Endothelial cell of umbilical vein (primary cell): Measurements from ENCODE around the gene TSKU. TPM values are rescaled to one million over a fixed set of nuclear protein-coding genes. Genes with fewer than 3 reads are reported as not detected.

ENCODE experiments used
- BruUV-seq: library from RNA; stranded (reverse); fragments of 400-500 nt; replicated peaks from 2 replicates; lab custom pipeline; 2021; lab: Mats Ljungman, UMichigan
- CTCF ChIA-PET: fragments of 300-600, 350-600 bp; sonication (Branson Sonifier 250); formaldehyde crosslinking; loops from one replicate; lab custom pipeline; 2021; ENCODE audit warnings: antibody characterized with exemption, inconsistent platforms; lab: Charles Lee
- POLR2A ChIA-PET: fragments of 300-600, 350-600 bp; sonication (Branson Sonifier 250); formaldehyde crosslinking; loops from one replicate; lab custom pipeline; 2021; ENCODE audit warnings: antibody characterized with exemption, inconsistent platforms; lab: Charles Lee
- DNase-seq: peaks from one replicate; pipeline ENCODE4 v3.0.0-alpha.2; 2011; ENCODE audit warnings: low read depth, low spot score
- FAIRE-seq: peaks from 2 replicates; lab custom pipeline; 2011; peaks lifted over from hg19 to GRCh38; lab: Jason Lieb, UNC
- H2AFZ ChIP-seq: 2 replicates; pipeline ENCODE4 v1.6.0; 2012; ENCODE audit warnings: low read depth, low read length, control low read depth, inconsistent platforms
- H3K27ac ChIP-seq: 2 replicates; pipeline ENCODE4 v1.5.1; 2011; ENCODE audit warnings: low read depth, mild to moderate bottlenecking, control low read depth, low read length, moderate library complexity; ENCODE audit not compliant: insufficient read depth
- H3K27me3 ChIP-seq, 2 experiments: 2 replicates each; pipeline versions ENCODE4 v1.6.0 to v1.6.1; 2011; ENCODE audit warnings: low read length in 2 of 2, mixed read lengths in 1 of 2; ENCODE audit not compliant: control insufficient read depth in 2 of 2, insufficient read depth in 2 of 2
- H3K36me3 ChIP-seq, 2 experiments: 2 replicates in 1 of 2; 3 replicates in 1 of 2; pipeline ENCODE4 v1.5.1; 2011; ENCODE audit warnings: low read length in 2 of 2, mild to moderate bottlenecking in 1 of 2, moderate library complexity in 1 of 2; ENCODE audit not compliant: control insufficient read depth in 2 of 2, insufficient read depth in 2 of 2; ENCODE audit errors: extremely low read depth in 1 of 2
- H3K4me1 ChIP-seq: 3 replicates; pipeline ENCODE4 v1.5.1; 2011; ENCODE audit warnings: mild to moderate bottlenecking, low read length; ENCODE audit not compliant: control insufficient read depth, insufficient read depth; ENCODE audit errors: extremely low read depth
- H3K4me2 ChIP-seq: 2 replicates; pipeline ENCODE4 v1.6.1; 2011; ENCODE audit warnings: low read length, control low read depth, mixed read lengths; ENCODE audit not compliant: insufficient read depth
- H3K4me3 ChIP-seq, 3 experiments: fragments of 200-600 bp in 1 of 3; sonication (generic), shearing (Covaris generic) in 1 of 3; replicated peaks in 1 of 3; 2 replicates each; pipeline ENCODE4 v1.5.1; 2011 to 2016; ENCODE audit warnings: control low read depth in 3 of 3, low read length in 3 of 3, mild to moderate bottlenecking in 2 of 3, inconsistent platforms in 1 of 3, low read depth in 1 of 3, moderate library complexity in 1 of 3; ENCODE audit not compliant: insufficient read depth in 1 of 3
- H3K79me2 ChIP-seq: 2 replicates; pipeline ENCODE4 v1.6.0; 2012; ENCODE audit warnings: low read length, inconsistent platforms; ENCODE audit not compliant: control insufficient read depth, insufficient read depth
- H3K9ac ChIP-seq: replicated peaks from 2 replicates; pipeline ENCODE3; 2011; ENCODE audit warnings: low read length, control low read depth; ENCODE audit not compliant: insufficient read depth; ENCODE audit errors: extremely low read depth
- H3K9me1 ChIP-seq: replicated peaks from 3 replicates; pipeline ENCODE4 v1.6.0; 2011; ENCODE audit warnings: mild to moderate bottlenecking, low read length; ENCODE audit not compliant: control insufficient read depth, insufficient read depth; ENCODE audit errors: extremely low read depth
- H3K9me3 ChIP-seq: replicated peaks from 2 replicates; pipeline ENCODE4 v1.5.1; 2012; ENCODE audit warnings: low read length, inconsistent platforms; ENCODE audit not compliant: control insufficient read depth, insufficient read depth
- H4K20me1 ChIP-seq: replicated peaks from 2 replicates; pipeline ENCODE3; 2011; ENCODE audit warnings: mild to moderate bottlenecking, low read length; ENCODE audit not compliant: control insufficient read depth, insufficient read depth; ENCODE audit errors: extremely low read depth
- FOS ChIP-seq: IDR thresholded peaks from 2 replicates; pipeline ENCODE4 v1.6.1; 2011; ENCODE audit warnings: mild to moderate bottlenecking, low read length, moderate library complexity, borderline replicate concordance; ENCODE audit not compliant: insufficient read depth
- GATA2 ChIP-seq: IDR thresholded peaks from 2 replicates; pipeline ENCODE4 v1.7.0; 2011; ENCODE audit warnings: low read depth, mild to moderate bottlenecking, moderate library complexity, mixed read lengths, low read length; ENCODE audit not compliant: insufficient read length, insufficient read depth
- MAX ChIP-seq: IDR thresholded peaks from 2 replicates; pipeline ENCODE4 v1.6.1; 2011; ENCODE audit not compliant: insufficient read depth, insufficient read length
- MYC ChIP-seq: IDR thresholded peaks from one replicate; pipeline ENCODE4 v1.6.1; 2011; ENCODE audit warnings: mild to moderate bottlenecking, low read depth, low read length
- POLR2A ChIP-seq: IDR thresholded peaks from 2 replicates; pipeline ENCODE4 v1.6.1; 2012; ENCODE audit warnings: low read depth, mild to moderate bottlenecking, control low read depth, low read length
- POLR2AphosphoS5 ChIP-seq: IDR thresholded peaks from 2 replicates; pipeline ENCODE4 v1.6.1; 2012; ENCODE audit warnings: low read depth, mild to moderate bottlenecking, control low read depth, low read length, moderate library complexity; ENCODE audit not compliant: insufficient read depth
- dilution Hi-C: fragments of 300-500 bp; cut with MboI; formaldehyde crosslinking; loops from one replicate; pipeline ENCODE4 v1.15.0; 2019; ENCODE audit warnings: low sequenced_read_pairs; ENCODE audit not compliant: extremely low pct_ligation_motif_present
- intact Hi-C: fragments of 100-400 bp; cut with micrococcal nuclease; formaldehyde crosslinking; loops from one replicate; pipeline ENCODE4 v1.10.0; 2022
- polyA plus RNA-seq, 4 experiments: library from polyadenylated mRNA; depleted of rRNA in 3 of 4; stranded (reverse) in 3 of 4; unstranded in 1 of 4; fragments of >200 nt; gene quantifications; 2 replicates each; pipeline versions ENCODE4 v1.2.1 to v1.2.3, GENCODE V29; 2011 to 2012; ENCODE audit warnings: missing spikeins in 1 of 4
- total RNA-seq: library from RNA; stranded (reverse); gene quantifications from 2 replicates; pipeline ENCODE4 v1.2.3, GENCODE V29; 2021
- TF ChIP-seq, protein P1 (sequence below), 2 donors: IDR thresholded peaks; 1 replicate in 1 of 2; 2 replicates in 1 of 2; pipeline ENCODE4 v1.5.1; 2011; ENCODE audit warnings: low read length in 2 of 2, mild to moderate bottlenecking in 2 of 2, moderate library complexity in 2 of 2, control low read depth in 1 of 2, inconsistent platforms in 1 of 2, low read depth in 1 of 2; ENCODE audit not compliant: insufficient read depth in 1 of 2; ENCODE audit errors: extremely low read depth in 1 of 2

TSKU gene
- total and polyA plus RNA-seq, 2 donors (not counting 3 experiments of a cell fraction or from before 2014, with no cell fraction given) = 16.2 to 21.2 TPM

DNA sequence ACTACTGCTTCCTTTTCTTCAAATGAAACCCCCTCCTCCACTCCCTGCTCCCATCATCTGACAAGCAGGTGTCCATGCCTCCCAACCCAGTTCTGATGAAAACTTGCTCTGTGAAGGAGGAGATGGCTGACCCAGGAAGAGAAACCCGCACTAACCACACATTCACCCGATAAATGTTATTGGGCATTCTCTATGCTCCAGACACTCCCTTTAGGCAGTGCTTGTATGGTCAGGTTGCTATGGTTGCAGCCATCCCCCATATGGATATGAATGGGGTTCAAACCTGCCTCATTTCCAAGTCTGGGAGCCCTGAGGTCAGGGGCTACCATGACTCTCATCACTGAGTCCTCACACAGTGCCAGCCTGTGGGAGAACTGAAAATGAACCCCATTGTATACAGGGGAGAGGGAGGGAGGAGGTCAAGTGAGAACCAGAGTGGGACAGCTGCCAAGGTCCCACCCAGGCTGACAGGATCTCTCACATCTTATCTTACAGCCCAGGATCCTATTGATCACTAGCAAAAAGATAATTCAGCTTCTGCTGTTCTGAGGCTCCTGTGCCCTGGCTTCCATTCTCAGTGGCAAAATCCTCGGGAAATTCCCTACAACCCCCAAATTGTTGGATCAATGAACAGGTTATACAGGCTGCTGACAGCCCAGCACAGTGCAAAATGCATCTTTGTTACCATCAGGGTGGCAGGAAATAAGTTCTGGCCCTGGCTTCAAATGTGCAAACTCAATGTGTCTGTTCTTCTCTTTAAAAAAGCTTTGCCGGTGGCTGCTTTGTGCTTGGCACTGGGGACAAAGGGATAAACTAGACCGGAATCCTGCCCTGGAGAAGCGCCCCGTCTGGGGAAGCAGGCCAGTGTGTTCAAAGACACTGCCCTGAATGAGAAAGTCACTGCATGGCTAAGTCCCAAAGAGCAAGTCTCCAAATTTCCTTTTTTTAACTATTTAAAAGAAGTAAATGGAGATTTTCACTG lies 54.8 kb downstream of the TSKU start:
- peaks cover 33% of the 10 kb centered on the region for H3K4me1 ChIP-seq
- no peak overlapping the region for H3K4me2 ChIP-seq
- no peak overlapping the region for H3K4me3 ChIP-seq
- intact Hi-C loops = loop anchor here (1.0 kb wide), 4 partner anchors 15 to 104 kb away; no protein-coding TSS in a partner anchor
- H2AFZ ChIP-seq = peak overlapping the region; percentile 9
- FAIRE-seq (peak; percentile 59), DNase-seq (no peak)
- CTCF ChIA-PET = interaction anchor here (0.6 to 2.2 kb wide), 11 partner anchors 9 to 104 kb away, joined by 3 to 32 read pairs (median 4); no protein-coding TSS in a partner anchor
- no peaks in the 10 kb centered on the region for H3K9me3 ChIP-seq
- H3K36me3 ChIP-seq = no peaks in the 10 kb centered on the region
- dilution Hi-C loops = no loop called here
- BruUV-seq = no TSS peak
- TF ChIP-seq POLR2A = no peak
- TF ChIP-seq FOS = no peak
- TF ChIP-seq POLR2AphosphoS5 = no peak
- TF ChIP-seq GATA2 = no peak
- no peak for TF ChIP-seq MYC
- H4K20me1 ChIP-seq = no peaks in the 10 kb centered on the region
- no peaks in the 10 kb centered on the region for H3K79me2 ChIP-seq
- no peak overlapping the region for H3K27ac ChIP-seq
- no peak overlapping the region for H3K9ac ChIP-seq
- no peaks in the 10 kb centered on the region for H3K9me1 ChIP-seq
- H3K27me3 ChIP-seq = no peaks in the 10 kb centered on the region
- POLR2A ChIA-PET = no interaction called here

DNA sequence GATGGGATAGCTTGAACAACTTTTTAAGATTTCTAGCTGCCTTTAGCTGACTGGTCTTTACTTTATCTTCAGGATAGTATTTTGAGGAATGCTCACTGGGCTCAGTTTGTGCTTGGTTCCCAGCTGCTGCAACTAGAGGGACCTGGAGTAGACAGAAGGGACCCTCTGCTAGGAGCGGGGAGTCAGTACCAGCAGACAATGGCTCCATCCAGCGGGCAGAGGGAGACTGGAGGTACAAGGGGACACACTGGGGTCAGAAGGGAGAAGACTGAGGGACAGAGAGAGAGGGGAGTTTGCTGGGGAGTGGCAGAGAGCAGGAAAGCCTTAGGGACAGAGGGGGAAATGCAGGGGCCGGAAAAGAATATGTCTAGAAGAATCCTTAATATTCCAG lies 55.5 kb downstream of the TSKU start:
- H4K20me1 ChIP-seq = no peaks in the 10 kb centered on the region
- peaks cover 33% of the 10 kb centered on the region for H3K4me1 ChIP-seq
- CTCF ChIA-PET = interaction anchor here (0.6 to 2.2 kb wide), 12 partner anchors 10 to 105 kb away, joined by 3 to 32 read pairs (median 4); no protein-coding TSS in a partner anchor
- H3K79me2 ChIP-seq = no peaks in the 10 kb centered on the region
- peak overlapping the region; percentile 31 for H3K4me2 ChIP-seq
- no peaks in the 10 kb centered on the region for H3K9me1 ChIP-seq
- H3K36me3 ChIP-seq = no peaks in the 10 kb centered on the region
- H3K9me3 ChIP-seq = no peaks in the 10 kb centered on the region
- dilution Hi-C loops (no loop called here), intact Hi-C loops (loop anchor here (1.0 kb wide), 4 partner anchors 15 to 104 kb away; no protein-coding TSS in a partner anchor)
- no peak overlapping the region for H3K27ac ChIP-seq
- BruUV-seq = no TSS peak
- no peak overlapping the region for H3K9ac ChIP-seq
- no peak overlapping the region for H2AFZ ChIP-seq
- FAIRE-seq = peak; percentile 46
- TF ChIP-seq, protein P1, sequence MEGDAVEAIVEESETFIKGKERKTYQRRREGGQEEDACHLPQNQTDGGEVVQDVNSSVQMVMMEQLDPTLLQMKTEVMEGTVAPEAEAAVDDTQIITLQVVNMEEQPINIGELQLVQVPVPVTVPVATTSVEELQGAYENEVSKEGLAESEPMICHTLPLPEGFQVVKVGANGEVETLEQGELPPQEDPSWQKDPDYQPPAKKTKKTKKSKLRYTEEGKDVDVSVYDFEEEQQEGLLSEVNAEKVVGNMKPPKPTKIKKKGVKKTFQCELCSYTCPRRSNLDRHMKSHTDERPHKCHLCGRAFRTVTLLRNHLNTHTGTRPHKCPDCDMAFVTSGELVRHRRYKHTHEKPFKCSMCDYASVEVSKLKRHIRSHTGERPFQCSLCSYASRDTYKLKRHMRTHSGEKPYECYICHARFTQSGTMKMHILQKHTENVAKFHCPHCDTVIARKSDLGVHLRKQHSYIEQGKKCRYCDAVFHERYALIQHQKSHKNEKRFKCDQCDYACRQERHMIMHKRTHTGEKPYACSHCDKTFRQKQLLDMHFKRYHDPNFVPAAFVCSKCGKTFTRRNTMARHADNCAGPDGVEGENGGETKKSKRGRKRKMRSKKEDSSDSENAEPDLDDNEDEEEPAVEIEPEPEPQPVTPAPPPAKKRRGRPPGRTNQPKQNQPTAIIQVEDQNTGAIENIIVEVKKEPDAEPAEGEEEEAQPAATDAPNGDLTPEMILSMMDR (IDR thresholded peaks at IDR 0.05; ENCODE audit: extremely low read depth in 1 of 2, insufficient read depth in 1 of 2, low read depth in 1 of 2, low read length in 2 of 2) = peak; percentile 47 to 58
- no peak for TF ChIP-seq FOS
- TF ChIP-seq MYC = no peak
- TF ChIP-seq MAX = no peak
- peak; percentile 69 for DNase-seq
- H3K27me3 ChIP-seq = no peaks in the 10 kb centered on the region
- no peak overlapping the region for H3K4me3 ChIP-seq
- POLR2A ChIA-PET = interaction anchor here (0.5 kb wide), 1 partner anchor 38 kb away, joined by 6 read pairs; no protein-coding TSS in a partner anchor
